Large intestine (tissue), 3 donors: Measurements from ENCODE around the gene TRIM61. TPM values are rescaled to one million over a fixed set of nuclear protein-coding genes. Genes with fewer than 3 reads are reported as not detected.
"Not testable (repeated sequence)": the region's sequence is repeated elsewhere in the genome, so short reads cannot be mapped to it uniquely, and the experiment has no call there.

Experiments used
- DNase-seq, 2 donors: peaks; one replicate each; pipeline versions ENCODE4 v3.0.0 to v3.0.0-alpha.2; 2013
- H3K27ac ChIP-seq: one replicate; pipeline ENCODE4 v1.5.1; 2013; ENCODE audit warnings: low read length
- H3K27me3 ChIP-seq: 2 replicates; pipeline ENCODE4 v1.6.1; 2013; ENCODE audit warnings: low read length; ENCODE audit not compliant: control insufficient read depth, insufficient read depth
- H3K36me3 ChIP-seq: 2 replicates; pipeline ENCODE4 v1.6.1; 2013; ENCODE audit warnings: low read length; ENCODE audit not compliant: control insufficient read depth, insufficient read depth
- H3K4me1 ChIP-seq: one replicate; pipeline ENCODE4 v1.6.1; 2013; ENCODE audit warnings: low read length; ENCODE audit not compliant: control insufficient read depth, insufficient read depth
- H3K4me3 ChIP-seq: one replicate; pipeline ENCODE4 v1.5.1; 2013; ENCODE audit warnings: low read length
- H3K9me3 ChIP-seq: one replicate; pipeline ENCODE4 v1.6.1; 2013; ENCODE audit warnings: mild to moderate bottlenecking, low read depth, low read length, moderate library complexity; ENCODE audit not compliant: control insufficient read depth
- WGBS: methylation state at CpG from one replicate; pipeline ENCODE4 v1.1.5; 2013; ENCODE audit warnings: low lambda C conversion rate; ENCODE audit not compliant: insufficient coverage; 5-methylcytosine and 5-hydroxymethylcytosine counted together
- polyA plus RNA-seq: library from polyadenylated mRNA; unstranded; fragments of 120-200 nt; gene quantifications from one replicate; pipeline ENCODE4 v1.2.1, GENCODE V29; 2013

The TRIM61 gene
- polyA plus RNA-seq, 1 donor: 6.0 TPM

DNA sequence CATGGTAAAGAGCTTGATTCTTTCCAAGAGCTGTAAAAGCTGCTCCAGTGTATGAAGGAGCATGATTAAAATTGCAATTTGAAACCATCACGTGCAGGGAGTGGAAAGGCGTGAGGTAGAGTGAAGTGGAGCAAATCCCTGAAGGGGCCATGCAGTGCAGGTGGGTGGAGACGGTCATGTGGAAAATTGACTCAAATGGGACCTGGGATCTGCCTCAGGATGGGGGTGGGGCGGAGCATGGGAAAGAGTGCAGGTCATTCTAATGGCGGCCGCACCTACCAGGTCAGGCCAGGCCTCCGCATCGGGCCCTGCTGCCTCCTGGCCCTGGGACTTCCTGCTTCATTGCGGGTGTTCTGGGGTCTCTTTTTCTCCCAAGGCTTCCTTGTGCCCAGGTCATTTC lies 29.0 kb upstream of the TRIM61 start:
- no peaks in the 10 kb centered on the region for H3K36me3 ChIP-seq
- no peak for DNase-seq
- H3K27ac ChIP-seq: no peak overlapping the region
- no peaks in the 10 kb centered on the region for H3K4me1 ChIP-seq
- no peak overlapping the region for H3K4me3 ChIP-seq
- no peaks in the 10 kb centered on the region for H3K27me3 ChIP-seq
- H3K9me3 ChIP-seq: no peaks in the 10 kb centered on the region
- WGBS: no CpG with 5 or more reads among the region's 9 CpGs

DNA sequence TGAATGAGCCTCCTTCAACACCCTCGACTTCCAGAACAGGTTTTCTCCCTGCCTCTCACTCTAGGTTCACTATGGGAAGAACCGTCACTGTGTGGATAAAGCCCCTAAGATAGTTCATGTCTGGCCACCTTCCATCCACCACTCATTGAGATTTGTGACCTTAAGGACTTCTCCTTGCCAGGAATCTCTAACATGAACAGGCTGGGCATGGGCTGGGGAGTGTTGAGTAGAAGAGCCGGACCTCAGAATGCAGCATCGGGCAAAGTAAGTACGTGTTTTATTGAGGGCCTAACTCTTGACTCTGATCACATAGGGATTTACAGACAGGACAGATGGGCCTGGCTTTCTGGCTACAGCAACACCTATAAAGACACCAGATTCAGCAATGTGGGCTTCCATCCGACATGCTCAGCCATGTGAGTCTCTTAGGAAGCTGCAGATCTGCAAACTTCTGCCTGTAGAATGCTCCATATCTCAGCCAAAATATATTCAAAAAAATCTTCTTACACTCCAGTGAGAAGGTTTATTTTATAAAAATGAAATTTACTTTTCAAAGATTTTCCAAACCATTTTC lies 28.0 kb upstream of the TRIM61 start:
- WGBS: no CpG with 5 or more reads among the region's 6 CpGs
- Histone ChIP-seq H3K4me1 (no peaks in the 10 kb centered on the region), H3K9me3 (no peaks in the 10 kb centered on the region), H3K36me3 (no peaks in the 10 kb centered on the region), H3K27me3 (no peaks in the 10 kb centered on the region), H3K4me3 (no peak overlapping the region), H3K27ac (no peak overlapping the region)
- no peak for DNase-seq

DNA sequence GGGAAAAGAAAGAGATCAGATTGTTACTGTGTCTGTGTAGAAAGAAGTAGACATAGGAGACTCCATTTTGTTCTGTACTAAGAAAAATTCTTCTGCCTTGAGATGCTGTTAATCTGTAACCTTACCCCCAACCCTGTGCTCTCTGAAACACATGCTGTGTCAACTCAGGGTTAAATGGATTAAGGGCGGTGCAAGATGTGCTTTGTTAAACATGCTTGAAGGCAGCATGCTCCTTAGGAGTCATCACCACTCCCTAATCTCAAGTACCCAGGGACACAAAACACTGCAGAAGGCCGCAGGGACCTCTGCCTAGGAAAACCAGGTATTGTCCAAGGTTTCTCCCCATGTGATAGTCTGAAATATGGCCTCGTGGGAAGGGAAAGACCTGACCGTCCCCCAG lies 24.5 kb upstream of the TRIM61 start:
- H3K27me3 ChIP-seq, DNase-seq, H3K4me1 ChIP-seq, H3K9me3 ChIP-seq, H3K4me3 ChIP-seq, H3K36me3 ChIP-seq, H3K27ac ChIP-seq: not testable (repeated sequence)
- no CpG with 5 or more reads among the region's 4 CpGs for WGBS

DNA sequence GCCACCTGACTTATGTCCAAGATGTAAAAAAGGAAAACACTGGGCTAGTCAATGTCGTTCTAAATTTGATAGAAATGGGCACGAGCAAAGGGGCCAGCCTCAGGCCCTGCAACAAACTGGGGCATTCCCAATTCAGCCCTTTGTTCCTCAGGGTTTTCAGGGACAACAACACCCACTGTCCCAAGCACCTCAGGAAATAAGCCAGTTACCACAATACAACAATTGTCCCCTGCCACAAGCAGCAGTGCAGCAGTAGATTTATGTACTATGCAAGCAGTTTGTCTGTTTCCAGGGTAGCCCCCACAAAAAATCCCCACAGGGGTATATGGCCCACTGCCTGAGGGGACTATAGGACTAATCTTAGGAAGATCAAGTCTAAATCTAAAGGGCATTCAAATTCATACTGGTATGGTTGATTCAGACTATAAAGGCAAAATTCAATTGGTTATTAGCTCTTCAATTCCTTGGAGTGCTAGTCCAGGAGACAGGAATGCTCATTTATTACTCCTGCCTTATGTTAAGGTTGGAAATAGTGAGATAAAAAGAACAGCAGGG lies 21.1 kb upstream of the TRIM61 start:
- DNase-seq, H3K27me3 ChIP-seq, H3K9me3 ChIP-seq, H3K36me3 ChIP-seq, H3K4me3 ChIP-seq, H3K4me1 ChIP-seq, H3K27ac ChIP-seq: not testable (repeated sequence)
- no CpG with 5 or more reads among the region's 2 CpGs for WGBS

DNA sequence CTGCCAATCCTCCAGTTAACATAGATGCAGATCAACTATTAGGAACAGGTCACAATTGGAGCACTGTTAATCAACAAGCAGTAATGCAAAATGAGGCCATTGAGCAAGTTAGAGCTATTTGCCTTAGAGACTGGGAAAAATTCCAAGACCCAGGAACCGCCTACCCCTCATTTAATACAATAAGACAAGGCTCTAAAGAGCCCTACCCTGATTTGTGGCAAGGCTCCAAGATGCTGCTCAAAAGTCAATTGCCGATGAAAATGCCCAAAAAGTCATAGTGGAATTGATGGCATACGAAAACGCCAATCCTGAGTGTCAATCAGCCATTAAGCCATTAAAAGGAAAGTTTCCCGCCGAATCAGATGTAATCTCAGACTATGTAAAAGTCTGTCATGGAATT lies 20.5 kb upstream of the TRIM61 start:
- H3K27me3 ChIP-seq: no peaks in the 10 kb centered on the region
- no CpG with 5 or more reads among the region's 6 CpGs for whole genome bisulfite sequencing

DNA sequence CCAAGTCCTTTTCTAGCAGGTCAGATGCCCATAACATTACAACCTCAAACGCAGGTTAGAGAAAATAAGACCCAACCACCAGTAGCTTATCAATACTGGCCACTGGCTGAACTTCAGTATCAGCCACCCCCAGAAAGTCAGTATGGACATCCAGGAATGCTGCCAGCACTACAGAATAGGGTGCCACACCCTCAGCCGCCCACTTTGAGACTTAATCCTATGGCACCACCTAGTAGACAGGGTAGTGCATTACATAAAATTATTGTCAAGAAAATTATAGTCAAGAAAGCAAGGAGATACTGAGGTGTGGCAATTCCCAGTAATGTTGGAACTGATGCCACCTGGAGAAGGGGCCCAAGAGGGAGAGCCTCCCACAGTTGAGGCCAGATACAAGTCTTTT lies 19.9 kb upstream of the TRIM61 start:
- Histone ChIP-seq H3K9me3 (no peaks in the 10 kb centered on the region), H3K4me3 (no peak overlapping the region), H3K36me3 (no peaks in the 10 kb centered on the region), H3K27ac (no peak overlapping the region), H3K27me3 (no peaks in the 10 kb centered on the region), H3K4me1 (no peaks in the 10 kb centered on the region)
- DNase-seq: no peak
- WGBS: no CpG with 5 or more reads among the region's 2 CpGs

More for the DNA sequence above, 20.5 kb upstream of the TRIM61 start:
- no peaks in the 10 kb centered on the region for H3K36me3 ChIP-seq
- no peak overlapping the region for H3K4me3 ChIP-seq
- no peak overlapping the region for H3K27ac ChIP-seq
- H3K9me3 ChIP-seq: no peaks in the 10 kb centered on the region
- no peak for DNase-seq
- no peaks in the 10 kb centered on the region for H3K4me1 ChIP-seq

DNA sequence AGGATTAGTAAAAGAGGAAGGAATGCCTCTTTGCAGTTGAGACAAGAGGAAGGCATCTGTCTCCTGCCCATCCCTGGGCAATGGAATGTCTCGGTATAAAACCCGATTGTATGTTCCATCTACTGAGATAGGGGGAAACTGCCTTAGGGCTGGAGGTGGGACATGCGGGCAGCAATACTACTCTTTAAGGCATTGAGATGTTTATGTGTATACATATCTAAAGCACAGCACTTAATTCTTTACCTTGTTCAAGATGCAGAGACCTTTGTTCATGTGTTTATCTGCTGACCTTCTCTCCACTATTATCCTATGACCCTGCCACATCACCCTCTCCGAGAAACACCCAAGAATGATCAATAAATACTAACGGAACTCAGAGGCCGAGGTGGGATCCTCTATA lies 18.7 kb upstream of the TRIM61 start:
- H3K4me3 ChIP-seq, DNase-seq, H3K4me1 ChIP-seq, H3K27me3 ChIP-seq, H3K27ac ChIP-seq, H3K9me3 ChIP-seq, H3K36me3 ChIP-seq: not testable (repeated sequence)
- no CpG with 5 or more reads among the region's 6 CpGs for WGBS

DNA sequence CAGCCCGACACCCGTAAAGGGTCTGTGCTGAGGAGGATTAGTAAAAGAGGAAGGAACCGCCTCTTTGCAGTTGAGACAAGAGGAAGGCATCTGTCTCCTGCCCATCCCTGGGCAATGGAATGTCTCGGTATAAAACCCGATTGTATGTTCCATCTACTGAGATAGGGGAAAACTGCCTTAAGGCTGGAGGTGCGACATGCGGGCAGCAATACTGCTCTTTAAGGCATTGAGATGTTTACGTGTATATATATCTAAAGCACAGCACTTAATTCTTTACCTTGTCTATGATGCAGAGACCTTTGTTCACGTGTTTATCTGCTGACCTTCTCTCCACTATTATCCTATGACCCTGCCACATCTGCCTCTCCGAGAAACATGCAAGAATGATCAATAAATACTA lies 13.3 kb upstream of the TRIM61 start:
- H3K4me3 ChIP-seq: not testable (repeated sequence)
- WGBS: no CpG with 5 or more reads among the region's 10 CpGs

DNA sequence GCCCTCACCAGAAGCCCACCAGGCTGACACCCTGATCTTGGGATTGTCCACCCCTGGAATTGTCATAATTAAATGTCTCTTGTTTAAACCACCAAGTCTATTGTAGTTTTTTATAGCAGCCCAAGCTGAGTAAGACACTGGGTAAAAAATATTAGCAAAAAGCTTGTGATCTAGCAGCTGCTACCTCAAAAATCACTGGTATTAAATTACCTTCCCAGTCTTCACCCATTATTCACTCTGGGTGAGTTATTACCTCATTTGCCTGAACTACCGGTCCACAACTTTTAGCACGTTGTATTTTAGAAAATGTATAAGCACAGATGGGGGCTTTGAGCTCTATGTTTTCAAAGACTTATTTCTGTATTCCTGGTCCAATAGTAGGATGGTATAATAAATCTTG lies 12.0 kb upstream of the TRIM61 start:
- Histone ChIP-seq H3K27ac (no peak overlapping the region), H3K27me3 (peaks cover 7% of the 10 kb centered on the region), H3K9me3 (no peaks in the 10 kb centered on the region), H3K4me3 (no peak overlapping the region), H3K4me1 (no peaks in the 10 kb centered on the region), H3K36me3 (no peaks in the 10 kb centered on the region)
- DNase-seq: no peak
- WGBS: no CpG with 5 or more reads among the region's 2 CpGs

More for the DNA sequence above, 13.3 kb upstream of the TRIM61 start:
- H3K27ac ChIP-seq, H3K9me3 ChIP-seq, DNase-seq, H3K36me3 ChIP-seq, H3K27me3 ChIP-seq, H3K4me1 ChIP-seq: not testable (repeated sequence)

DNA sequence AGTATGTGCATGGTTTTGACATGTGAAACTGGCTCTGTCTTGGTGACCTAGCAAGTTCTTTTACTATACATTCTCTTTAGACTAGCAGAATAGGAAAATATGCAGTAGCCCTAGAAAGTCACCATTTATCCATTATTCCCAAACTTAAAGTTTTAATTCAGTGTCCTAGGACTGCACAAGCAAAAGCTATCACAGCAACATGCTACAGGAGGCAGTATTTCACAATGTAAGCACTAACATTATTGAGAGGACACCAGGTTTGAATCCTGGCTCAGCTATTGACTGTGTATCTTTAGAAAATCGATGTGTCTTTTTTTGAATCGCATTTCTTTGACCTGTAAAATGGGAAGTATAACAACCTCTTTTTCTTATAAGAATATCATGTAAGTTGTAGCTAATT lies 5.5 kb downstream of the TRIM61 start:
- H3K4me1 ChIP-seq, H3K9me3 ChIP-seq: not testable (repeated sequence)

DNA sequence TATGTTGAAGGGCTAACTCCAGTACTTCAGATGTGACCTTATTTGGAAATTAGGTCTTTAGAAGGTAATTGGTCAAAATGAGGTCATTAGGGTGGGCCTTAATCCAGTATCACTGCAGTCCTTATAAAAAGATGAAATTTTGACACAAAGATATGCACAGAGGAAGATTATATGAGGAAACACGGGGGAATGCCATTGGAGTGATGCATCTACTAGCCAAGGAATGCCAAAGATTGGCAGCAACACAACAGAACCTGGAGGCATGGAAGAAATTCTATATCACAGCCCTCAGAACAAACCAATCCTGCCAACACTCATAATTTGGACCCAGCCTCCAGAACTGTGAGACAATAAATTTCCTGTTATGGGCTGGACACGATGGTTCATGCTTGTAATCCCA lies 17.6 kb downstream of the TRIM61 start:
- Histone ChIP-seq H3K9me3 (no peaks in the 10 kb centered on the region), H3K27me3 (no peaks in the 10 kb centered on the region), H3K27ac (no peak overlapping the region), H3K4me3 (no peak overlapping the region), H3K4me1 (no peaks in the 10 kb centered on the region), H3K36me3 (no peaks in the 10 kb centered on the region)
- no CpG with 5 or more reads among the region's 2 CpGs for WGBS
- DNase-seq: no peak

More for the DNA sequence above, 5.5 kb downstream of the TRIM61 start:
- H3K36me3 ChIP-seq: peaks cover 31% of the 10 kb centered on the region
- not testable (repeated sequence) for H3K27me3 ChIP-seq, DNase-seq, H3K27ac ChIP-seq, H3K4me3 ChIP-seq
- WGBS: no CpG with 5 or more reads among the region's 2 CpGs
